ENCODE data around the gene C6orf120. TPM values are rescaled to one million over a fixed set of nuclear protein-coding genes. Genes with fewer than 3 reads are reported as not detected.
A peak's percentile ranks its signal among the peaks of the same experiment; 100 is the strongest.

Gene C6orf120
- total RNA-seq, 1 donor from 2014 or later, result 34.6 TPM

GRCh38 chr6:169669147-169669546 is 32.8 kb upstream of the C6orf120 start:
- Histone ChIP-seq H3K4me2 (ENCODE audit: low read length) (no peak overlapping the region), H3K36me3 (ENCODE audit: insufficient read depth, low read length) (peaks cover 2% of the 10 kb centered on the region), H3K9ac (ENCODE audit: low read length) (no peak overlapping the region), H3K4me1 (ENCODE audit: insufficient read depth, low read length) (peaks cover 4% of the 10 kb centered on the region), H3K27ac (ENCODE audit: low read depth, low read length) (no peak overlapping the region), H3K79me2 (ENCODE audit: insufficient read depth, low read length) (no peaks in the 10 kb centered on the region), H2AFZ (ENCODE audit: low read depth, low read length) (no peak overlapping the region), H3K4me3 (ENCODE audit: insufficient read depth, low read depth, low read length) (no peak overlapping the region), H4K20me1 (ENCODE audit: insufficient read depth, low read length) (no peaks in the 10 kb centered on the region), H3K9me3 (ENCODE audit: insufficient read depth, low read depth, low read length) (no peaks in the 10 kb centered on the region), H3K27me3 (ENCODE audit: insufficient read depth, low read length) (no peaks in the 10 kb centered on the region)
- Mint-ChIP-seq H3K27ac (ENCODE audit: unreplicated experiment) (no peak overlapping the region), H3K9me3 (ENCODE audit: unreplicated experiment) (no peaks in the 10 kb centered on the region), H3K4me3 (ENCODE audit: unreplicated experiment) (no peak overlapping the region), H3K4me1 (ENCODE audit: low read depth, unreplicated experiment) (peaks cover 4% of the 10 kb centered on the region), H3K36me3 (ENCODE audit: low read depth, unreplicated experiment) (peaks cover 10% of the 10 kb centered on the region), H3K27me3 (ENCODE audit: low read depth, unreplicated experiment) (no peaks in the 10 kb centered on the region)
- TF ChIP-seq EZH2 (IDR thresholded peaks at IDR 0.05; ENCODE audit: insufficient read depth, low read length), result no peak
- TF ChIP-seq CTCF (IDR thresholded peaks at IDR 0.05; ENCODE audit: insufficient read depth, low read depth, low read length), result no peak
- no peak for DNase-seq (ENCODE audit: low read depth)
- no peak for FAIRE-seq

- DNase-seq (ENCODE audit: low read depth) (no peak), FAIRE-seq (no peak)
- peaks cover 4% of the 10 kb centered on the region for H3K4me1 ChIP-seq (ENCODE audit: insufficient read depth, low read length)
- no peaks in the 10 kb centered on the region for H3K27me3 ChIP-seq (ENCODE audit: insufficient read depth, low read length)
- H2AFZ ChIP-seq (ENCODE audit: low read depth, low read length), result peak overlapping the region; percentile 55
- H3K4me2 ChIP-seq (ENCODE audit: low read length), result peak overlapping the region; percentile 65
- H3K79me2 ChIP-seq (ENCODE audit: insufficient read depth, low read length), result no peaks in the 10 kb centered on the region
- H3K27me3 Mint-ChIP-seq (ENCODE audit: low read depth, unreplicated experiment), result no peaks in the 10 kb centered on the region
- peaks cover 2% of the 10 kb centered on the region for H3K36me3 ChIP-seq (ENCODE audit: insufficient read depth, low read length)
- no peak overlapping the region for H3K27ac Mint-ChIP-seq (ENCODE audit: unreplicated experiment)
- no peaks in the 10 kb centered on the region for H3K9me3 Mint-ChIP-seq (ENCODE audit: unreplicated experiment)
- no peak overlapping the region for H3K4me3 Mint-ChIP-seq (ENCODE audit: unreplicated experiment)
- H3K9ac ChIP-seq (ENCODE audit: low read length), result peak overlapping the region; percentile 33
- TF ChIP-seq EZH2 (IDR thresholded peaks at IDR 0.05; ENCODE audit: insufficient read depth, low read length) (no peak), CTCF (IDR thresholded peaks at IDR 0.05; ENCODE audit: insufficient read depth, low read depth, low read length) (no peak)
- H4K20me1 ChIP-seq (ENCODE audit: insufficient read depth, low read length), result no peaks in the 10 kb centered on the region
- peaks cover 5% of the 10 kb centered on the region for H3K36me3 Mint-ChIP-seq (ENCODE audit: low read depth, unreplicated experiment)
- peaks cover 4% of the 10 kb centered on the region for H3K4me1 Mint-ChIP-seq (ENCODE audit: low read depth, unreplicated experiment)
- no peaks in the 10 kb centered on the region for H3K9me3 ChIP-seq (ENCODE audit: insufficient read depth, low read depth, low read length)
- no peak overlapping the region for H3K4me3 ChIP-seq (ENCODE audit: insufficient read depth, low read depth, low read length)
- peak overlapping the region; percentile 4 for H3K27ac ChIP-seq (ENCODE audit: low read depth, low read length)
These were observed 32.0 kb upstream of the C6orf120 start for GRCh38 chr6:169669889-169670288.

- FAIRE-seq (no peak), DNase-seq (ENCODE audit: low read depth) (no peak)
- H3K4me1 ChIP-seq (ENCODE audit: insufficient read depth, low read length), result peaks cover 4% of the 10 kb centered on the region
- H3K79me2 ChIP-seq (ENCODE audit: insufficient read depth, low read length), result no peaks in the 10 kb centered on the region
- H3K9me3 Mint-ChIP-seq (ENCODE audit: unreplicated experiment), result no peaks in the 10 kb centered on the region
- no peak overlapping the region for H3K4me3 ChIP-seq (ENCODE audit: insufficient read depth, low read depth, low read length)
- H3K27ac Mint-ChIP-seq (ENCODE audit: unreplicated experiment), result no peak overlapping the region
- peaks cover 2% of the 10 kb centered on the region for H3K36me3 ChIP-seq (ENCODE audit: insufficient read depth, low read length)
- H3K27me3 ChIP-seq (ENCODE audit: insufficient read depth, low read length), result no peaks in the 10 kb centered on the region
- H3K27me3 Mint-ChIP-seq (ENCODE audit: low read depth, unreplicated experiment), result no peaks in the 10 kb centered on the region
- no peaks in the 10 kb centered on the region for H3K9me3 ChIP-seq (ENCODE audit: insufficient read depth, low read depth, low read length)
- TF ChIP-seq EZH2 (IDR thresholded peaks at IDR 0.05; ENCODE audit: insufficient read depth, low read length) (no peak), CTCF (IDR thresholded peaks at IDR 0.05; ENCODE audit: insufficient read depth, low read depth, low read length) (no peak)
- H3K36me3 Mint-ChIP-seq (ENCODE audit: low read depth, unreplicated experiment), result peaks cover 5% of the 10 kb centered on the region
- H2AFZ ChIP-seq (ENCODE audit: low read depth, low read length), result no peak overlapping the region
- no peak overlapping the region for H3K4me3 Mint-ChIP-seq (ENCODE audit: unreplicated experiment)
- no peak overlapping the region for H3K9ac ChIP-seq (ENCODE audit: low read length)
- H3K27ac ChIP-seq (ENCODE audit: low read depth, low read length), result no peak overlapping the region
- no peak overlapping the region for H3K4me2 ChIP-seq (ENCODE audit: low read length)
- no peaks in the 10 kb centered on the region for H4K20me1 ChIP-seq (ENCODE audit: insufficient read depth, low read length)
- H3K4me1 Mint-ChIP-seq (ENCODE audit: low read depth, unreplicated experiment), result peaks cover 4% of the 10 kb centered on the region
These were observed 30.4 kb upstream of the C6orf120 start for GRCh38 chr6:169671563-169671962.
